GM18520 (cell line): ENCODE data around the gene EPHA2.

ENCODE experiments used
- ATAC-seq: cut with Tn5 transposase; IDR thresholded peaks from one replicate; pipeline ENCODE4 v1.9.1; 2021; ENCODE audit not compliant: unreplicated experiment

The EPHA2 gene

GRCh38 chr1:16138772-16139221 lies 17.1 kb downstream of the EPHA2 start:
- ATAC-seq, result no peak

GRCh38 chr1:16137890-16138467 lies 17.9 kb downstream of the EPHA2 start:
- no peak for ATAC-seq

GRCh38 chr1:16135501-16135900 lies 20.4 kb downstream of the EPHA2 start:
- ATAC-seq, result no peak

- ATAC-seq, result no peak
Observed at GRCh38 chr1:16134906-16135305, 21.0 kb downstream of the EPHA2 start.

- no peak for ATAC-seq
Observed at GRCh38 chr1:16134066-16134801, 21.6 kb downstream of the EPHA2 start.

GRCh38 chr1:16133007-16133961 lies 22.6 kb downstream of the EPHA2 start:
- ATAC-seq, result no peak

- ATAC-seq, result no peak
Observed at GRCh38 chr1:16132325-16132785, 23.5 kb downstream of the EPHA2 start.

- no peak for ATAC-seq
Observed at GRCh38 chr1:16131636-16132324, 24.1 kb downstream of the EPHA2 start.

- ATAC-seq, result no peak
Observed at GRCh38 chr1:16130827-16131226, 25.0 kb downstream of the EPHA2 start.

GRCh38 chr1:16129921-16130543 lies 25.8 kb downstream of the EPHA2 start:
- ATAC-seq, result no peak

GRCh38 chr1:16129316-16129715 lies 26.6 kb downstream of the EPHA2 start:
- ATAC-seq, result no peak

- no peak for ATAC-seq
Observed at GRCh38 chr1:16128338-16128741, 27.5 kb downstream of the EPHA2 start.

- no peak for ATAC-seq
Observed at GRCh38 chr1:16127676-16128337, 28.1 kb downstream of the EPHA2 start.

- no peak for ATAC-seq
Observed at GRCh38 chr1:16126743-16127515, 28.9 kb downstream of the EPHA2 start.

GRCh38 chr1:16126160-16126559 lies 29.7 kb downstream of the EPHA2 start:
- ATAC-seq, result no peak

GRCh38 chr1:16125483-16125882 lies 30.4 kb downstream of the EPHA2 start:
- ATAC-seq, result no peak

GRCh38 chr1:16125088-16125470 lies 30.8 kb downstream of the EPHA2 start:
- no peak for ATAC-seq

GRCh38 chr1:16124377-16125087 lies 31.3 kb downstream of the EPHA2 start:
- no peak for ATAC-seq

GRCh38 chr1:16122916-16123315 lies 33.0 kb downstream of the EPHA2 start:
- no peak for ATAC-seq
